Esophagus muscularis mucosa (tissue), 4 donors: ENCODE data around the gene MAN1A1. TPM values are rescaled to one million over a fixed set of nuclear protein-coding genes. Genes with fewer than 3 reads are reported as not detected.

ENCODE experiments used
- DNase-seq: peaks from one replicate; pipeline ENCODE4 v3.0.0-alpha.2; 2017; ENCODE audit errors: extremely low spot score
- H3K27ac ChIP-seq, 4 donors: fragments of 200-600 bp; sonication (generic); replicated peaks in 1 of 4; 1 replicate in 3 of 4; 2 replicates in 1 of 4; pipeline ENCODE4 v1.5.1; 2016 to 2019; ENCODE audit warnings: mild to moderate bottlenecking in 1 of 4
- H3K27me3 ChIP-seq, 4 donors: fragments of 200-600 bp; sonication (generic); one replicate each; pipeline versions ENCODE4 v1.5.1 to v1.6.0; 2016 to 2019
- H3K36me3 ChIP-seq, 4 donors: fragments of 200-600 bp; sonication (generic); one replicate each; pipeline ENCODE4 v1.5.1; 2016 to 2019
- H3K4me1 ChIP-seq, 4 donors: fragments of 200-600 bp; sonication (generic); one replicate each; pipeline ENCODE4 v1.5.1; 2016 to 2019
- H3K4me3 ChIP-seq, 4 donors: fragments of 200-600 bp; sonication (generic); 1 replicate in 2 of 4; 2 replicates in 2 of 4; pipeline ENCODE4 v1.5.1; 2016 to 2019; ENCODE audit warnings: mild to moderate bottlenecking in 4 of 4, moderate library complexity in 1 of 4
- H3K9me3 ChIP-seq, 4 donors: fragments of 200-600 bp; sonication (generic); 1 replicate in 3 of 4; 2 replicates in 1 of 4; pipeline ENCODE4 v1.5.1; 2016 to 2019
- CTCF ChIP-seq, 3 experiments: fragments of 200-600 bp in 2 of 3; fragments of 450-650 bp in 1 of 3; sonication (generic) in 2 of 3; IDR thresholded peaks; one replicate each; pipeline ENCODE4 v1.5.1; 2017 to 2019; ENCODE audit warnings: antibody characterized with exemption in 3 of 3, mild to moderate bottlenecking in 2 of 3, moderate library complexity in 1 of 3
- EP300 ChIP-seq: sonication (generic); formaldehyde crosslinking; IDR thresholded peaks from one replicate; pipeline ENCODE4 v1.6.1; 2017; ENCODE audit warnings: antibody characterized with exemption
- POLR2A ChIP-seq: fragments of 450-650 bp; IDR thresholded peaks from one replicate; pipeline ENCODE4 v1.6.1; 2017; ENCODE audit warnings: antibody characterized with exemption, moderate library complexity, mild to moderate bottlenecking, low read depth
- POLR2AphosphoS5 ChIP-seq, 2 donors: sonication (generic); formaldehyde crosslinking; IDR thresholded peaks; one replicate each; pipeline ENCODE4 v1.6.1; 2017; ENCODE audit warnings: antibody characterized with exemption in 2 of 2
- WGBS: methylation state at CpG from one replicate; pipeline ENCODE4 v1.1.5; 2018; 5-methylcytosine and 5-hydroxymethylcytosine counted together
- intact Hi-C: fragments of 100-400 bp; cut with DNase I; formaldehyde crosslinking; loops from one replicate; pipeline ENCODE4 v1.15.1; 2023
- total RNA-seq, 4 donors: library from RNA; depleted of rRNA; stranded (reverse); fragments of >200 nt; gene quantifications; one replicate each; pipeline versions ENCODE4 v1.1.0 to v1.2.1, GENCODE V29; 2016

MAN1A1 gene
- total RNA-seq, 4 donors from 2014 or later: 79.4 to 125 (median 101) TPM

GRCh38 chr6:119345114-119345513, 4.4 kb downstream of the MAN1A1 start:
- WGBS: 51% methylated on average over 2 of the region's 2 CpGs
- no peak for TF ChIP-seq POLR2A
- TF ChIP-seq POLR2AphosphoS5 (IDR thresholded peaks at IDR 0.05): no peak
- TF ChIP-seq EP300: no peak
- no peak for TF ChIP-seq CTCF (IDR thresholded peaks at IDR 0.05)
- DNase-seq: no peak
- intact Hi-C loops: loop anchor here (5.0 kb wide), 2 partner anchors 197 to 198 kb away; no protein-coding TSS in a partner anchor
- Histone ChIP-seq H3K4me1 (peaks cover 20 to 76% (median 66%) of the 10 kb centered on the region in 4 donors), H3K27ac (peak overlapping the region in 3 of 4 donors; percentile 23 to 42 (median 23)), H3K4me3 (peak overlapping the region; percentile 75 to 97 (median 96)), H3K36me3 (no peaks in the 10 kb centered on the region), H3K27me3 (no peaks in the 10 kb centered on the region), H3K9me3 (no peaks in the 10 kb centered on the region)

- Histone ChIP-seq H3K4me3 (peak overlapping the region; percentile 10 to 97 (median 43)), H3K9me3 (no peaks in the 10 kb centered on the region), H3K36me3 (no peaks in the 10 kb centered on the region), H3K27ac (peak overlapping the region in 3 of 4 donors; percentile 23 to 42 (median 23)), H3K27me3 (no peaks in the 10 kb centered on the region), H3K4me1 (peaks cover 20 to 78% (median 74%) of the 10 kb centered on the region in 4 donors)
- TF ChIP-seq CTCF (IDR thresholded peaks at IDR 0.05) (no peak), POLR2A (no peak), EP300 (no peak), POLR2AphosphoS5 (IDR thresholded peaks at IDR 0.05) (no peak)
- no peak for DNase-seq
- intact Hi-C loops: no loop called here
- 57% methylated on average over 1 of the region's 1 CpG for WGBS
Observed at GRCh38 chr6:119344306-119344705, 5.3 kb downstream of the MAN1A1 start.

- intact Hi-C loops: no loop called here
- Histone ChIP-seq H3K9me3 (no peaks in the 10 kb centered on the region), H3K36me3 (no peaks in the 10 kb centered on the region), H3K4me1 (peaks cover 20 to 85% (median 78%) of the 10 kb centered on the region in 4 donors), H3K27me3 (no peaks in the 10 kb centered on the region), H3K27ac (no peak overlapping the region), H3K4me3 (peak overlapping the region in 2 of 4 donors; percentile 11 to 97)
- DNase-seq: no peak
- 85% methylated on average over 5 of the region's 5 CpGs for WGBS
- TF ChIP-seq EP300 (no peak), CTCF (IDR thresholded peaks at IDR 0.05) (no peak), POLR2AphosphoS5 (IDR thresholded peaks at IDR 0.05) (no peak), POLR2A (no peak)
Observed at GRCh38 chr6:119343573-119344146, 5.9 kb downstream of the MAN1A1 start.

GRCh38 chr6:119343167-119343566, 6.4 kb downstream of the MAN1A1 start:
- Histone ChIP-seq H3K4me1 (peaks cover 25 to 90% (median 81%) of the 10 kb centered on the region in 4 donors), H3K4me3 (no peak overlapping the region), H3K27me3 (no peaks in the 10 kb centered on the region), H3K9me3 (no peaks in the 10 kb centered on the region), H3K27ac (no peak overlapping the region), H3K36me3 (no peaks in the 10 kb centered on the region)
- DNase-seq: no peak
- intact Hi-C loops: no loop called here
- TF ChIP-seq POLR2A (no peak), POLR2AphosphoS5 (IDR thresholded peaks at IDR 0.05) (no peak), CTCF (IDR thresholded peaks at IDR 0.05) (no peak), EP300 (no peak)
- 84% methylated on average over 4 of the region's 4 CpGs for WGBS

GRCh38 chr6:119342430-119342829, 7.1 kb downstream of the MAN1A1 start:
- Histone ChIP-seq H3K36me3 (no peaks in the 10 kb centered on the region), H3K4me3 (no peak overlapping the region), H3K27ac (no peak overlapping the region), H3K27me3 (no peaks in the 10 kb centered on the region), H3K4me1 (peaks cover 31 to 97% (median 85%) of the 10 kb centered on the region in 4 donors), H3K9me3 (no peaks in the 10 kb centered on the region)
- no peak for DNase-seq
- intact Hi-C loops: no loop called here
- 78% methylated on average over 3 of the region's 3 CpGs for WGBS
- TF ChIP-seq EP300 (no peak), POLR2AphosphoS5 (IDR thresholded peaks at IDR 0.05) (no peak), POLR2A (no peak), CTCF (IDR thresholded peaks at IDR 0.05) (no peak)
